ENCODE data around the gene FLT3LG.
A peak's percentile ranks its signal among the peaks of the same experiment; 100 is the strongest.

Gene FLT3LG

DNA sequence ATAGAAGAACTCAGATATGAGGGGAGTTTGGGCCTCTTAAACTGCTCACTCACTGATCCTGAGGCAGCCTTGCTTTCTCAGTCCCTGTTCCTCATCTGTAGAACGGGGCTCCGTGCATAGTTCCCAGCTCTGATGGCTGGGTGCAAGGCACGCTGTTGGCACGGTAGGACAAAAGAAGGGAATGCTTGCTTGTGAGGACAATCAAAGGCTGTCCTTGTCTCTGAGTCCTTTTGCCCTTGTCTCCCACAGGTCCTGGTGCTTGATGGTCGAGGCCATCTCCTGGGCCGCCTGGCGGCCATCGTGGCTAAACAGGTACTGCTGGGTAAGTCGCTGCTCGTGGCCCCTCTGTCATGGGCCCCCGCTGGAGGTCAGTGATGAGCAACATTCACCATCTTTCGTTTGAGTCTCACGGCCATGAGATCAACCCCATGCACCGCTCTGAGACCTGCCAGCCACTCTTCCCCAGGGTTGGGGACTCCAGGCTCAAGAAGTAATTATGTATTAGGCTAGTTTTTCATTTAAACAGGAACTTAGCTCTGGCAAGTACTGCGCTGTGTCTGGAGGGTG lies 15.7 kb downstream of the FLT3LG start:
- no peak for DNase-seq

- DNase-seq: no peak
Observed at GRCh38 chr19:49490287-49491029, 16.4 kb downstream of the FLT3LG start.

DNA sequence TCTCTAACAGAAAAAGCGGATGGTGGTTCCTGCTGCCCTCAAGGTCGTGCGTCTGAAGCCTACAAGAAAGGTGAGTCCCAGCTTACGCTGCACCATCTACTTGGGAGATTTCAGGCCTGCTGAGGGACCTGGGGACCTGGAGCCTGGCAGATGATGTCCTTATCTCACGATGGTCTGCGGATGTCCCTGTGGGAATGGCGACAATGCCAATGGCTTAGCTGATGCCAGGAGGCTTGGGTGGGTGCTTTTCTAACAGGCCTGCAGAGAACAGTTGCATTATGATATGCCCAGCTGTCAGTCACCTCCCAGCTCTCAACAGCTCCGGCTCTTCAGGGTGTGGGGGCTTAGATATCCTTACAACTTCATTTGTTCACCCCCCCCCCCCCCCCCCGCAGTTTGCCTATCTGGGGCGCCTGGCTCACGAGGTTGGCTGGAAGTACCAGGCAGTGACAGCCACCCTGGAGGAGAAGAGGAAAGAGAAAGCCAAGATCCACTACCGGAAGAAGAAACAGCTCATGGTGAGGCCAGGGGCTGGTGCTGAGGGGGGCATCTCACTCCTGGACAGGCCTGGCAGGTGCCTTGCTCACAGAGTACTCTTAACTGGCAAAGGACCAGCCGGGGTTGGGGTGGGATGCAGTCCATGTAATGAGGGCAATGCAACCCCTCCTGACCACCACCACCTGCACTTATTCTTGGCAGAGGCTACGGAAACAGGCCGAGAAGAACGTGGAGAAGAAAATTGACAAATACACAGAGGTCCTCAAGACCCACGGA lies 17.2 kb downstream of the FLT3LG start:
- no peak for DNase-seq

GRCh38 chr19:49491804-49492572 lies 18.0 kb downstream of the FLT3LG start:
- DNase-seq: no peak

DNA sequence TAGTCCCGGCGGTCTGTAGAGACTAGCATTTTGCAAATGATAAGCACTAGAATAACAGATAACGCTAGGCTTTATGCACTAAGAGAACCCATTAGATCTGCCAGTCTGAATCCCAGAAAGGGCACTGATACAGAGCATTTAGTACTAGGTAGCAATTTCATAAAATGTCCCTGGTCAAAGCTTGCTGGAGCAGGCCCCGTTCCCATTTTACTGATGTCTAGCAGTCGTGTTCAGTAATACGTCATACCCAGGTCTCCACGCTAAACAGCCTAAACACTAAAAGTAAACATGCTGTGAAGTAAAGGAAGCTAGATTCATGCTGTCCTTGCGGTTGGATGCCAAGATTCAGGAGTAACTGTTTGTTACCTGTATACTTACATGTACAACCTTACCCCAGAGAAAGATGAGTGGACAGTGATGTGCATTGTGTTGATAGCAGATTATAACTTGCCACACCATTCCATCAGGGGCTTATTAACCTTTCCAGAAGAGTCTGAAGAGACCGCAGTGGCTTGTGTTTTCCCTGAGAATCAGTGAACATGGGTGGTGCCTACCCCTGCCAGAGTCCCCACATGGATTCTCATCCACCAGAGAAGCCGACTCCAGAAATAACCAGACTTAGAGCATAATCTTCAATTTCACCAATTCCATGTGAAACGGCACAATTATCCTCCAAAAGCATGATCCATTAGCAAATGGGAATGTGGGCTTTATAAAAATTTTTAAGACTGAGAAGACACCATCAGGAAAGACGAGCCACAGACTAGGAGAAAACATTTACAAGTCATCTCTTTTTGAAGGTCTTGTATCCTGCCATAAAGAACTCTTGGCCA lies 18.8 kb downstream of the FLT3LG start:
- DNase-seq: no peak

DNA sequence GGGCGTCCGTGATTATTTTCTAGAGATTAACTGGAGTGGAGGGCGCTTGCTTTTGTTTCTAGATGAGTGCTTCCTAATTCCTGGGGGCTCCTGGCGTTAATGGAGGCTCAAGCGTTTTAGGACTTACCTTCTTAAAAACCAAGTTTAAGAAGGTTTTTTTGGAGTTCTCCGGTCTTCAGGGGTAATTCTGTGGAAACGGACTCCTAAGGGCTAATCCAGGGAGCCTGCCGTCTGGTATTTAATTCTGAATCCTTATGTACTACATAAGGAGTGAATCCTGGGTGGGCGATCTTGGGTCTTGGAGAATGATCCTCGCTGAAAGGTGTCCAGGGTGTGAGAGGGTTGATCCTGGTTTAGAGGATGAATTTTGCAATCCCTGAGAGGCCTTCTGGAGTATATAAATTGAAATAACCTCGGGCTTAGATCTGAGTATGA lies 22.6 kb downstream of the FLT3LG start:
- DNase-seq: no peak

DNA sequence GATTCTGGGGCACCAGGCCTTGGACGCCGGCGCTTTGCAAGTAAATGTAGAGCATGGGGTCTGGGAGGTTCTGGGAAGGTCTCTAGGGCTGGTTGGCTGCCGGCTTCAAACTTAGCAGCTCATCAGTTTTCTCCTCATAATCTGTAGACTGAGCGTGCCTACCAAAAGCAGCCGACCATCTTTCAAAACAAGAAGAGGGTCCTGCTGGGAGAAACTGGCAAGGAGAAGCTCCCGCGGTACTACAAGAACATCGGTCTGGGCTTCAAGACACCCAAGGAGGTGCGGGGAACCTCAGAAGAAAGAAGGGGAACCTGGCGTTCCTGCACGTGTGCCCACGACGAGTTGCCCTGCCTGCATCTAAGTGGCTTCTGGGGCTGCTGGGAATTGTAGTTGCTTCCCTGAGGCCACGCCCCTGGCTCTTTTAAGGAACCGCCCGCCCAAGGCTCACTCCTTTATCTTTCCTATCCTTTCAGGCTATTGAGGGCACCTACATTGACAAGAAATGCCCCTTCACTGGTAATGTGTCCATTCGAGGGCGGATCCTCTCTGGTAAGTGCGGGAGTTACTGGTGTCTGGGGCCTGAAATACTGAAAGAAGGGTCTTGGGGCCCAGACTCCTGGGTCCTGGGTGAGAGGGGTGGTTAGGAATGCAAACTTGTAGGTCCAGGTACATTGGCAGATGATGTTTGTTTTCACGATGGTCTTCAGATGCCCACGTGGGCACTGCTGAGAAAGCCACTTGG lies 23.2 kb downstream of the FLT3LG start:
- DNase-seq: no peak

GRCh38 chr19:49497789-49498103 lies 23.7 kb downstream of the FLT3LG start:
- DNase-seq: no peak

- DNase-seq: no peak
Observed at GRCh38 chr19:49498475-49498874, 24.5 kb downstream of the FLT3LG start.

- no peak for DNase-seq
Observed at GRCh38 chr19:49499030-49499670, 25.1 kb downstream of the FLT3LG start.

DNA sequence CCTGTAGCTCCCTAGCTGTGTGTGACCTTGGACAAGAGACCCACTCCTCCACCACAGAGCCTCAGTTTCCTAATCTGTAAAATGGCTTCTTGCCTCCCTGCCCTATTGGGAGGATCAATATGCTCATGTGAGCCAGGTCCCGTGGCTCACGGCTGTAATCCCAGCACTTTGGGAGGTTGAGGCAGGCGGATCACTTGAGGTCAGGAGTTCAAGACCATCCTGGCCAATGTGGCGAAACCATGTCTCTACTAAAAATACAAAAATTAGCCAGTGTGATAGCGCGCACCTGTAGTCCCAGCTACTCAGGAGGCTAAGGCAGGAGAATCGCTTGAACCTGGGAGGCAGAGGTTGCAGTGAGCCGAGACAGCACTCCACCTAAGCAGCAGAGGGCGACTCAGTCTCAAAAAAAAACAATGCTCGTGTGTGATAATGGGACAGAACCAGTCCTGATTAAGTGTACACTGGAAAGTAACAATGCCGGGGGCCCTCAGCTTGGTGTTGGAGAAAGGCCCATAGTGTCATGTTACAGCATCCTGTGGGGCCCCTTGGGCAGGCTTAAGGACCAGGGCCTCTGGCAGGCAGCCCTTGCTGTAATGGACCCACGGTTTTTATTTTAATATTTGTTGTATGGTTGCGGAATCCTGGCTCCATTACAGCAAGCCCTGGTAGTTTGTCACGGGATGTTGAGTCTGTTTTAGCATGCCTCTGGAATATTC lies 29.0 kb downstream of the FLT3LG start:
- peak; percentile 33 for DNase-seq

- DNase-seq: no peak
Observed at GRCh38 chr19:49503582-49503962, 29.6 kb downstream of the FLT3LG start.

DNA sequence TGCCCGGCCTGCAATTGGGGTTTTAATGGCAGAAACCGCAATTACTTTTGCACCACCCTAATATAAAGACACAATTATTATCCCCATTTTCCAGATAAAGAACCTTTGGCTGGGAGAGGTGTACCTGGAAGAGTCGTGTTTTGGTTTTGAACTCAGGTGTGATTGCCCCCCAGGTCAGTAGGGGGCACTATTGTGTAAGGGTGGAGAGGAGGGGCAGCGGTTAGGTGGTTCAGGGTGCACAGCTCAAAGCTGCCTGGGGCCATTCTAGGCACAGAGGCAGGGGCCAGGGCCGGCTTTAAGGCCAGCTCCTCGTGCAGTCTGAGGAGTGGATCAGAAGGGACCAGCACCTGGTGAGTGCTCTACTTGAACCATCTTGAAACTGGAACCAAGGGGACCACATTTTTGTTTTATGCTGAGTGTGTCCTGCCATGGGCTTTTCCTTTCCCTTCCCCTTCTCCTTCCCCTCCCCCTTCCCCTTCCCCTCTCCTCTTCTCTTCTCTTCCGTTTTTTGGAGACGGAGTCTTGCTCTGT lies 32.6 kb downstream of the FLT3LG start:
- peak; percentile 37 for DNase-seq

GRCh38 chr19:49507803-49508494 lies 33.9 kb downstream of the FLT3LG start:
- no peak for DNase-seq

- DNase-seq: peak; percentile 33
Observed at GRCh38 chr19:49512970-49513745, 39.1 kb downstream of the FLT3LG start.

DNA sequence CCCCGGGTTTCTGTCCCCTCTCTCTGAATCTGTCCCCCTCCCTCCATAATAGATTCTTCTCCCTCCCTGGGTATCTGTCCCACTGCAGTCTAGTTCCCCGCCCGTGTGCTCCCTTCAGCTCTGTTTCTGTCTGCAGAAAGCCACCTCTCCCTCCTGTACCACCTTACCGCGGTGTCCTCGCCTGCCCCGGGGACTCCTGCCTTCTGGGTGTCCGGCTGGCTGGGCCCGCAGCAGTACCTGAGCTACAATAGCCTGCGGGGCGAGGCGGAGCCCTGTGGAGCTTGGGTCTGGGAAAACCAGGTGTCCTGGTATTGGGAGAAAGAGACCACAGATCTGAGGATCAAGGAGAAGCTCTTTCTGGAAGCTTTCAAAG lies 39.7 kb downstream of the FLT3LG start:
- no peak for DNase-seq

GRCh38 chr19:49514151-49514550 lies 40.1 kb downstream of the FLT3LG start:
- DNase-seq: no peak

- DNase-seq: no peak
Observed at GRCh38 chr19:49515767-49516166, 41.8 kb downstream of the FLT3LG start.

DNA sequence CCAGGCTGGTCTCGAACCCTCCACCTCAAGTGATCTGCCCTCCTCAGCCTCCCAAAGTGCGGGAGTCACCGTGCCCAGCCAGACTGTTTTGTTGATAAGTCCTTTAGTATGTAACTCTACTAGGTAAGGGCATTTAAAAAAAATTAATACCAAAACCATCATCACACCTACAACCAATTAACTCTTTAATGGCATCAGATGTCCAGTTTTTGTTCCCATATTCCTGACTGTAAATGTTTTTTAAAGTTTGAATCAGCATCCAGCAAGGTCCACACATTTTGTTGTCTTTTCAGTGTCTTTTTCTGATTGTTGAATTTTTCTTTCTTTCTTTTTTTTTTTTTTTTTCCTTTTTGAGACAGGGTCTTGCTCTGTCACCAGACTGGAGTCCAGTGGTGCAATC lies 44.0 kb downstream of the FLT3LG start:
- no peak for DNase-seq
